Measurements from ENCODE around the gene CNNM2.
"Not testable (repeated sequence)": the region's sequence is repeated elsewhere in the genome, so short reads cannot be mapped to it uniquely, and the experiment has no call there.

CNNM2 gene

GRCh38 chr10:103040418-103040817 is 122.3 kb downstream of the CNNM2 start:
- DNase-seq (ENCODE audit: low read depth in 2 of 2): peak in 1 of 2 experiments; percentile 19

GRCh38 chr10:103041391-103041790 is 123.3 kb downstream of the CNNM2 start:
- DNase-seq (ENCODE audit: low read depth in 2 of 2): no peak

GRCh38 chr10:103042129-103042528 is 124.0 kb downstream of the CNNM2 start:
- no peak for DNase-seq (ENCODE audit: low read depth in 2 of 2)

- DNase-seq (ENCODE audit: low read depth in 2 of 2): no peak
Measured at GRCh38 chr10:103042908-103043307, 124.8 kb downstream of the CNNM2 start.

GRCh38 chr10:103044942-103045489 is 126.9 kb downstream of the CNNM2 start:
- peak; percentile 20 to 22 for DNase-seq (ENCODE audit: low read depth in 2 of 2)

GRCh38 chr10:103045961-103046360 is 127.9 kb downstream of the CNNM2 start:
- DNase-seq (ENCODE audit: low read depth in 2 of 2): no peak

- DNase-seq (ENCODE audit: low read depth in 2 of 2): no peak
Measured at GRCh38 chr10:103047381-103047780, 129.3 kb downstream of the CNNM2 start.

GRCh38 chr10:103049237-103049636 is 131.1 kb downstream of the CNNM2 start:
- no peak for DNase-seq (ENCODE audit: low read depth in 2 of 2)

- peak in 1 of 2 experiments; percentile 16 for DNase-seq (ENCODE audit: low read depth in 2 of 2)
Measured at GRCh38 chr10:103053659-103054581, 135.8 kb downstream of the CNNM2 start.

GRCh38 chr10:103054621-103055020 is 136.5 kb downstream of the CNNM2 start:
- no peak for DNase-seq (ENCODE audit: low read depth in 2 of 2)

GRCh38 chr10:103055105-103055504 is 137.0 kb downstream of the CNNM2 start:
- no peak for DNase-seq (ENCODE audit: low read depth in 2 of 2)

- no peak for DNase-seq (ENCODE audit: low read depth in 2 of 2)
Measured at GRCh38 chr10:103058034-103058433, 139.9 kb downstream of the CNNM2 start.

GRCh38 chr10:103060575-103060974 is 142.5 kb downstream of the CNNM2 start:
- no peak for DNase-seq (ENCODE audit: low read depth in 2 of 2)

- DNase-seq (ENCODE audit: low read depth in 2 of 2): no peak
Measured at GRCh38 chr10:103062854-103063590, 144.9 kb downstream of the CNNM2 start.

GRCh38 chr10:103064956-103065355 is 146.9 kb downstream of the CNNM2 start:
- no peak for DNase-seq (ENCODE audit: low read depth in 2 of 2)

GRCh38 chr10:103066141-103067098 is 148.3 kb downstream of the CNNM2 start:
- DNase-seq (ENCODE audit: low read depth in 2 of 2): no peak

- not testable (repeated sequence) for DNase-seq (ENCODE audit: low read depth in 2 of 2)
Measured at GRCh38 chr10:103067099-103067477, 149.0 kb downstream of the CNNM2 start.

- no peak for DNase-seq (ENCODE audit: low read depth in 2 of 2)
Measured at GRCh38 chr10:103067484-103067883, 149.4 kb downstream of the CNNM2 start.

- no peak for DNase-seq (ENCODE audit: low read depth in 2 of 2)
Measured at GRCh38 chr10:103067956-103068355, 149.9 kb downstream of the CNNM2 start.

GRCh38 chr10:103069453-103070331 is 151.6 kb downstream of the CNNM2 start:
- DNase-seq (ENCODE audit: low read depth in 2 of 2): no peak

Data from fibroblast of skin of left biceps (primary cell).